PC-3 (cell line): ENCODE results near the gene KAZN.

Experiments
- EZH2phosphoT487 ChIP-seq: fragments of 300-600 bp; sonication (generic); IDR thresholded peaks from 2 replicates; pipeline ENCODE4 v1.6.1; 2018; ENCODE audit warnings: mild to moderate bottlenecking, antibody characterized with exemption, low read length, borderline replicate concordance
- TF ChIP-seq, protein P1 (sequence below): fragments of 300-600 bp; sonication (generic); conservative IDR thresholded peaks from 2 replicates; pipeline ENCODE4 v1.5.1; 2017; ENCODE audit warnings: antibody characterized with exemption, low read depth, mild to moderate bottlenecking, low read length

DNA sequence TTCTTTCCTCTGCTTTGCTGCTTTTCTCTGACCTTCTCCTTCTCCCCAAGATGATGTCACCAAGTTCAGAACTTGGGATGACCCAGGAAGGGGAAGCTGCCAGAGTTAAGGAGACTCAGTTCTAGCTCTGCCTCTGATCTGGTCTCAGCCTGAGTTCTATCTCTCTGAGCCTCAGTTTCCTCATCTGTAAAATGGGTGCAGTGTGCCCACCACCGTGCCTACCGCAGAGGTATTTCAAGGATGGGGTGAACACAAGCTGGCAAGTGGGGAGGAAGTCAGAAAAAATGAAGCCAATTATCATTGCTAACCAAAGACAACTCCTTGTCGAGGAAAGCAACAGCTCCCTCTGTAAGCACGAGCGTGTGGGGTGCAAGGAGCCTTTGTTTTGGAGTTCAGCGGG, 249.7 kb downstream of the KAZN start:
- TF ChIP-seq, protein P1, sequence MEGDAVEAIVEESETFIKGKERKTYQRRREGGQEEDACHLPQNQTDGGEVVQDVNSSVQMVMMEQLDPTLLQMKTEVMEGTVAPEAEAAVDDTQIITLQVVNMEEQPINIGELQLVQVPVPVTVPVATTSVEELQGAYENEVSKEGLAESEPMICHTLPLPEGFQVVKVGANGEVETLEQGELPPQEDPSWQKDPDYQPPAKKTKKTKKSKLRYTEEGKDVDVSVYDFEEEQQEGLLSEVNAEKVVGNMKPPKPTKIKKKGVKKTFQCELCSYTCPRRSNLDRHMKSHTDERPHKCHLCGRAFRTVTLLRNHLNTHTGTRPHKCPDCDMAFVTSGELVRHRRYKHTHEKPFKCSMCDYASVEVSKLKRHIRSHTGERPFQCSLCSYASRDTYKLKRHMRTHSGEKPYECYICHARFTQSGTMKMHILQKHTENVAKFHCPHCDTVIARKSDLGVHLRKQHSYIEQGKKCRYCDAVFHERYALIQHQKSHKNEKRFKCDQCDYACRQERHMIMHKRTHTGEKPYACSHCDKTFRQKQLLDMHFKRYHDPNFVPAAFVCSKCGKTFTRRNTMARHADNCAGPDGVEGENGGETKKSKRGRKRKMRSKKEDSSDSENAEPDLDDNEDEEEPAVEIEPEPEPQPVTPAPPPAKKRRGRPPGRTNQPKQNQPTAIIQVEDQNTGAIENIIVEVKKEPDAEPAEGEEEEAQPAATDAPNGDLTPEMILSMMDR, result no peak
- no peak for TF ChIP-seq EZH2phosphoT487
